Caco-2 (cell line): ENCODE results near the gene KDM8. TPM values are rescaled to one million over a fixed set of nuclear protein-coding genes. Genes with fewer than 3 reads are reported as not detected.

Experiments used
- BruUV-seq: library from RNA; stranded (reverse); fragments of 400-500 nt; replicated peaks from 2 replicates; lab custom pipeline; 2021; lab: Mats Ljungman, UMichigan
- CTCF ChIA-PET: fragments of 300-600 bp; sonication (Branson Sonifier 250); formaldehyde crosslinking; loops from one replicate; lab custom pipeline; 2022; ENCODE audit warnings: antibody characterized with exemption; lab: Charles Lee
- POLR2A ChIA-PET: fragments of 300-600 bp; sonication (Branson Sonifier 250); formaldehyde crosslinking; loops from one replicate; lab custom pipeline; 2022; ENCODE audit warnings: antibody characterized with exemption; lab: Charles Lee
- DNase-seq, 2 experiments: peaks; one replicate each; pipeline versions ENCODE4 v3.0.0 to v3.0.0-alpha.2; 2020 to 2022
- H3K27me3 ChIP-seq: replicated peaks from 2 replicates; pipeline ENCODE4 v1.6.0; 2011; ENCODE audit warnings: low read length; ENCODE audit not compliant: control insufficient read depth, insufficient read depth
- H3K36me3 ChIP-seq: 2 replicates; pipeline ENCODE4 v1.5.1; 2011; ENCODE audit warnings: low read length; ENCODE audit not compliant: control insufficient read depth, insufficient read depth
- H3K4me1 ChIP-seq: fragments of 250-450 bp; sonication (Bioruptor Pico); 2 replicates; pipeline ENCODE4 v1.5.1; 2020; ENCODE audit warnings: mild to moderate bottlenecking
- H3K4me3 ChIP-seq: 2 replicates; pipeline ENCODE4 v1.5.1; 2011; ENCODE audit warnings: low read depth, mild to moderate bottlenecking, control low read depth, low read length
- H3K9me3 ChIP-seq: fragments of 250-450 bp; sonication (Bioruptor Pico); 2 replicates; pipeline ENCODE4 v1.5.1; 2020; ENCODE audit warnings: mild to moderate bottlenecking, moderate library complexity
- H3K27ac Mint-ChIP-seq: one replicate; pipeline ENCODE4 v1.8.0; 2022; ENCODE audit warnings: mixed read lengths; ENCODE audit not compliant: unreplicated experiment
- H3K27me3 Mint-ChIP-seq: one replicate; pipeline ENCODE4 v1.8.0; 2022; ENCODE audit warnings: mixed read lengths; ENCODE audit not compliant: insufficient read depth, unreplicated experiment
- H3K36me3 Mint-ChIP-seq: one replicate; pipeline ENCODE4 v1.8.0; 2022; ENCODE audit warnings: mild to moderate bottlenecking, mixed read lengths; ENCODE audit not compliant: insufficient read depth, unreplicated experiment
- H3K4me1 Mint-ChIP-seq: one replicate; pipeline ENCODE4 v1.8.0; 2022; ENCODE audit warnings: low read depth, mixed read lengths; ENCODE audit not compliant: unreplicated experiment
- H3K4me3 Mint-ChIP-seq: one replicate; pipeline ENCODE4 v1.8.0; 2022; ENCODE audit warnings: mild to moderate bottlenecking, moderate library complexity, mixed read lengths; ENCODE audit not compliant: unreplicated experiment
- H3K9me3 Mint-ChIP-seq: one replicate; pipeline ENCODE4 v1.8.0; 2022; ENCODE audit warnings: mixed read lengths; ENCODE audit not compliant: unreplicated experiment
- intact Hi-C: fragments of 100-400 bp; cut with micrococcal nuclease; formaldehyde crosslinking; loops from one replicate; pipeline ENCODE4 v1.10.0; 2022; ENCODE audit not compliant: unreplicated experiment
- total RNA-seq: library from RNA; stranded (reverse); gene quantifications from 2 replicates; pipeline ENCODE4 v1.2.3, GENCODE V29; 2022
- TF ChIP-seq, protein P1 (sequence below), 2 experiments: fragments of 200-600 bp in 1 of 2; IDR thresholded peaks; 1 replicate in 1 of 2; 2 replicates in 1 of 2; pipeline versions ENCODE4 v1.5.1 to v1.8.0; 2011 to 2022; ENCODE audit warnings: antibody characterized with exemption in 1 of 2, control low read depth in 1 of 2, inconsistent platforms in 1 of 2, low read depth in 1 of 2, low read length in 1 of 2, mild to moderate bottlenecking in 1 of 2, moderate library complexity in 1 of 2; ENCODE audit not compliant: insufficient read depth in 1 of 2, severe bottlenecking in 1 of 2, unreplicated experiment in 1 of 2

Gene KDM8
- total RNA-seq, 1 experiment from 2014 or later = 7.0 TPM

DNA sequence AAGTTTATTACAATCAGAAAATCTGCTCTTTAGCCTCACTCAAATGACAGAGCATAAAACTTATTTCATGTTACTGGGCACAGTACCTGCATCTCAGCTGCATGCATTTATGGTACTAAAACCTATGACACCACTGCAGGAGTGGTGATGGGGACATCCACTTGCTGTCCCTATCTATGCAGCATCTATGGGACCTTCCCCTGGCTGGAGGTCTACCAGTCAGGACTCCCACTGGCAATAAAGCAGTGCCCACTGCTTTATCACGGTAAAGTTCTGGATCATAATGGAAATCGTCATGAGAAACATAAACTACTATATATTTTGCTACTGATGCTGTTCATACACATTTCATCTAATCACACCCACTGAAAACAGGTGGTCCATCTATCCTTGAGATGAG, 39.1 kb downstream of the KDM8 start:
- Mint-ChIP-seq H3K27me3 (no peaks in the 10 kb centered on the region), H3K9me3 (no peaks in the 10 kb centered on the region), H3K4me3 (no peak overlapping the region), H3K36me3 (no peaks in the 10 kb centered on the region), H3K4me1 (peaks cover 9% of the 10 kb centered on the region), H3K27ac (no peak overlapping the region)
- BruUV-seq = no TSS peak
- no peaks in the 10 kb centered on the region for H3K9me3 ChIP-seq
- intact Hi-C loops = no loop called here
- no peaks in the 10 kb centered on the region for H3K27me3 ChIP-seq
- H3K4me3 ChIP-seq = no peak overlapping the region
- POLR2A ChIA-PET = no interaction called here
- H3K4me1 ChIP-seq = 0 out of 2 replicates have a peak, but pooled peaks cover 4% of the 10 kb centered on the region
- no peaks in the 10 kb centered on the region for H3K36me3 ChIP-seq
- CTCF ChIA-PET = no interaction called here
- TF ChIP-seq, protein P1, sequence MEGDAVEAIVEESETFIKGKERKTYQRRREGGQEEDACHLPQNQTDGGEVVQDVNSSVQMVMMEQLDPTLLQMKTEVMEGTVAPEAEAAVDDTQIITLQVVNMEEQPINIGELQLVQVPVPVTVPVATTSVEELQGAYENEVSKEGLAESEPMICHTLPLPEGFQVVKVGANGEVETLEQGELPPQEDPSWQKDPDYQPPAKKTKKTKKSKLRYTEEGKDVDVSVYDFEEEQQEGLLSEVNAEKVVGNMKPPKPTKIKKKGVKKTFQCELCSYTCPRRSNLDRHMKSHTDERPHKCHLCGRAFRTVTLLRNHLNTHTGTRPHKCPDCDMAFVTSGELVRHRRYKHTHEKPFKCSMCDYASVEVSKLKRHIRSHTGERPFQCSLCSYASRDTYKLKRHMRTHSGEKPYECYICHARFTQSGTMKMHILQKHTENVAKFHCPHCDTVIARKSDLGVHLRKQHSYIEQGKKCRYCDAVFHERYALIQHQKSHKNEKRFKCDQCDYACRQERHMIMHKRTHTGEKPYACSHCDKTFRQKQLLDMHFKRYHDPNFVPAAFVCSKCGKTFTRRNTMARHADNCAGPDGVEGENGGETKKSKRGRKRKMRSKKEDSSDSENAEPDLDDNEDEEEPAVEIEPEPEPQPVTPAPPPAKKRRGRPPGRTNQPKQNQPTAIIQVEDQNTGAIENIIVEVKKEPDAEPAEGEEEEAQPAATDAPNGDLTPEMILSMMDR (IDR thresholded peaks at IDR 0.05; ENCODE audit: insufficient read depth in 1 of 2, low read depth in 1 of 2, low read length in 1 of 2, severe bottlenecking in 1 of 2, unreplicated experiment in 1 of 2) = no peak
- DNase-seq = no peak

DNA sequence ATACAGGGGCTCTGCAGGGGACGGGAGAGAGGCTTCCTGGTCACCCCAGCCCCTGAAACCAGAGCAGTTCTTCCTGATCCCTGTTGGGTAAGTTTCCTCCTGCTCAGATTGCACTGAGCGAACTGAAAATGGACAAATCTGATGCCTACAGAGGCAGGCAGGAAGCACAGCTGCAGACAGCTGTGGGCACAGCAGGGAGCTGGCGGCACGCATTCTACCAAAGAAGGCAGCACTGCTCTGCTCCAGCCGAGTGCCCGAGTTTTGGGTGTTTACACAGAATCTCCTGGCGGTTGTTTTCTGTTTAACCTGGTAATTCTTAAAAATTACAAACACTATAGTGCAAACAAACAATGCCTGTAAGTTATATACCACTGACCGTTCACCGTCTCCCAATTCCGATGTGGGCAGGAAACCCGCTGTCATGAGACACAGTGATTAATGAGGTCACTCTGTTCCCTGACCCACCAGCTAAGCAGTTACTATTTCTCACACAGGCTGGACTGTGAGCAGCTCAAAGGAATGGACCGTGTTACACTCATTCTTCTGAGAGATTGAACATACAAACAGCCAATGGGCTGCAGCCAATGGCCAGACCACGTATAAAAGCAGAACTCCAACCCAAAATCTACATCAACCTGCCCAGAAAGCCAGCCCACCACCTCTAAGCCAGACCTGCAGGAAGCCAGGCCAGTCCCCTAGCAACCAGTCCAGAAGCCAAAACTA, 39.7 kb downstream of the KDM8 start:
- Mint-ChIP-seq H3K4me1 (peaks cover 4% of the 10 kb centered on the region), H3K36me3 (no peaks in the 10 kb centered on the region), H3K9me3 (no peaks in the 10 kb centered on the region), H3K27me3 (no peaks in the 10 kb centered on the region), H3K27ac (no peak overlapping the region), H3K4me3 (no peak overlapping the region)
- intact Hi-C loops = no loop called here
- Histone ChIP-seq H3K9me3 (no peaks in the 10 kb centered on the region), H3K4me3 (no peak overlapping the region), H3K36me3 (no peaks in the 10 kb centered on the region), H3K27me3 (no peaks in the 10 kb centered on the region), H3K4me1 (0 out of 2 replicates have a peak, but pooled peaks cover 4% of the 10 kb centered on the region)
- TF ChIP-seq, protein P1 (IDR thresholded peaks at IDR 0.05; ENCODE audit: insufficient read depth in 1 of 2, low read depth in 1 of 2, low read length in 1 of 2, severe bottlenecking in 1 of 2, unreplicated experiment in 1 of 2) = no peak
- BruUV-seq = no TSS peak
- DNase-seq = no peak
- POLR2A ChIA-PET = no interaction called here
- CTCF ChIA-PET = interaction anchor here (1.1 kb wide), 1 partner anchor 132 kb away, joined by 3 read pairs; no protein-coding TSS in a partner anchor

DNA sequence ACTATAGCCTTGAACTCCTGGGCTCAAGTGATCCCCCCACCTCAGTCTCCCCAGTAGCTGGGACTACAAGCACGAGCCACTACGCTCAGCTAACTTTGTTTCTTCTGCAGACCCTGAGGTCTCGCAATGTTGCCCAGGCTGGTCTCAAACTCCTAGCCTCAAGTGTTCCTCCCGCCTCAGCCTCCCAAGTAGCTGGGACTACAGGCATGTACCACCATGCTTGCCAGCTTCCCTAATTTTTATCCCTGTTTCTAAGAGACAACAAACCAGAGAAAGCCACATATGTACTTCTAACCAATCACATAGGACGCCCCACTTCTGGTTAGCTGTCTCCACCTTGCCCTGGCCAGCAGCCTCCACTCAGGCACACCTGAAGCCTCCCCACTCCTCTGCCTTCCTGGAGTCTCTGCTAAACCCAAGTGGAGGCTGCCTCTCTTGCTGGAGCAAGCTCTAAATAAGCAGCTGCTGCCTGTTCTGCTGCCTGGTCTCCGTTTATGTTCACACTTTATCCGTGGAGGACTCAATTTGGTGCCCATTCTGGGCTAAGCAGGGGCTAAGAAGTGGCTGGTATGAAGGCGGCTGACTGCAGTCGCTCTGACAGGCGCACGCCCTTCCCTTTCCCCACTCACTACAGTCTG, 40.5 kb downstream of the KDM8 start:
- no TSS peak for BruUV-seq
- no peaks in the 10 kb centered on the region for H3K27me3 ChIP-seq
- ChIA-PET CTCF (interaction anchor here (1.1 kb wide), 1 partner anchor 132 kb away, joined by 3 read pairs; no protein-coding TSS in a partner anchor), POLR2A (no interaction called here)
- H3K9me3 Mint-ChIP-seq = no peaks in the 10 kb centered on the region
- no peak overlapping the region for H3K4me3 ChIP-seq
- H3K36me3 ChIP-seq = no peaks in the 10 kb centered on the region
- H3K27ac Mint-ChIP-seq = no peak overlapping the region
- no peak for DNase-seq
- H3K36me3 Mint-ChIP-seq = no peaks in the 10 kb centered on the region
- H3K4me1 Mint-ChIP-seq = no peaks in the 10 kb centered on the region
- no peak overlapping the region for H3K4me3 Mint-ChIP-seq
- H3K27me3 Mint-ChIP-seq = no peaks in the 10 kb centered on the region
- TF ChIP-seq, protein P1 (IDR thresholded peaks at IDR 0.05; ENCODE audit: insufficient read depth in 1 of 2, low read depth in 1 of 2, low read length in 1 of 2, severe bottlenecking in 1 of 2, unreplicated experiment in 1 of 2) = no peak
- intact Hi-C loops = no loop called here
- 0 out of 2 replicates have a peak, but pooled peaks cover 4% of the 10 kb centered on the region for H3K4me1 ChIP-seq
- no peaks in the 10 kb centered on the region for H3K9me3 ChIP-seq
